Inferior parietal cortex (tissue), 1 donor: ENCODE data around the gene IL1RAPL1.
"Not testable (repeated sequence)": the region's sequence is repeated elsewhere in the genome, so short reads cannot be mapped to it uniquely, and the experiment has no call there.

Experiments
- DNase-seq: peaks from one replicate; pipeline ENCODE4 v3.0.0-alpha.2; 2016; ENCODE audit errors: extremely low spot score

IL1RAPL1 gene

DNA sequence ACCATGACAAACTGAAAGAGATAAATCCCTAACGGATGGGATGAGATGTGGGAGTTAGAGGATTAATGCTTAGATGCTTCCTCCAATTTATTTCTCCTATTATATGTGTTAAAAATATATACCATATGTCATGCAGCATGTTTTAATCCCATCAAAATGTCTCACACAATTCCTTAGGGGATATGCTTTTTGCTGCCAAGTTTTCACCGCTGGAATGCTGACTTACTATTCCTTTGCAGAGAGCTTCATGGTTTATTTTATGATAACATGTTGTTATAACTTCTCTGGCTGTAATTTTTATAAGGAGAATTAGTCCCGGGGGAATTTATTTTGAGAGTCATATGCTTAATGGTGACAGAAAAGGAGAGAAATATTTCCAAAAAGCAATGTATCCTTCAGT, 670.3 kb downstream of the IL1RAPL1 start:
- DNase-seq = no peak

- DNase-seq = no peak
Observed at GRCh38 chrX:29269390-29269789, 682.1 kb downstream of the IL1RAPL1 start.

DNA sequence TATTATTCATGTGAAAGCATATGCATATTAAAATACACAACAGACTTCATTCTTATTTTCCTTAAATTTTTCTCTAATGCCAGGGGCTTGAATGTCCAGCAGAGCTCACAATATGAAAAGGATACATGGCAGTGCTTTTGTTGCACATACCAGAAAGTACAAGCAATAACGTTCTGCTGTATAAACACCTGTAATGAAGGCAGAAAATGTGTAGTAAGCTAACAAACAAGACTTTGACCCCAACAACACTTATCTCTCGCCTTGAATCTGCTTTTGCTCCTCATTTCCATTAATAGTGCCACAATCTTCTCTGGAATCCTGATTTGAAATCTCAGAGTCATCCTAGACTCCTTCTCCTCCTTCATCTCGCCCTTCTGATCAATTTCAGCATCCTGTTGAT, 687.3 kb downstream of the IL1RAPL1 start:
- DNase-seq = no peak

DNA sequence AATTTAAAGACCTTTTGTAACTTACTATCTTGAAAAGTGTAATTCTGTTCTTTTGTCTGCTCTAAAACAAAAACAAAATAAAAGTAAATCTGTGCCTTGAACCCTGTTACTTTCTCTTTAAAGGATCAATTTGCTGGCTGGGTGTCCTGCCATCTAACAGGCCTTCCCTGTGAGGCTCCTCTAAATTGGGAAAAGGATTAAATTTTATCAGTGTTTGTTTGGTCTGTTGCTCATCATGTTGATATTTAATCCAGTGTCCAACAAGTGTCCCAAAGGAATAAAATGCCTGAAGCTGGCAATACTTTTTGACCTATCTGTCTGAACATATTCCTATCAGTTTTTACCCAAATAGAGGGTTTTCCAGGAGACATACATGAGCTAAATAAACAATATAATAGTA, 688.7 kb downstream of the IL1RAPL1 start:
- no peak for DNase-seq

GRCh38 chrX:29281078-29281742, 694.0 kb downstream of the IL1RAPL1 start:
- DNase-seq = no peak

DNA sequence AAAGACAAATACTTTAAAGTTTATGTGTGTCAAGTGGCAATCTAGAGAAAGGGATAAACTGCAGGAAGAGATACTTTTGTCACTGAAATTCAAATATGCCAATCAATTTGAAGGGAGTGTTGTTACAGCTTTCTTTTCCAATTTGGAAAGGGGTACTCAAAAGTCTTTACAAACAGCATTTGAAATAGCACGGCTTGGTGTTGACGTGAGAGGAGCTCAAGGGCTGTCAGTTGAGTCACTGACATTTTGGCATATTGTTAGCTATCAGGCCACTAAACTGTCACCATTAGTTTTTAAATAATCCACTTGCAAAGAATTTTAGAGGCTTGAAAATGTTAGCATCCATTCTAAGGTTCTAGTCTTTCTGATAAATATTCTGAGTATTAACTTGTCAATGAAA, 698.4 kb downstream of the IL1RAPL1 start:
- no peak for DNase-seq

- peak; percentile 6 for DNase-seq
Observed at GRCh38 chrX:29295987-29296680, 708.9 kb downstream of the IL1RAPL1 start.

DNA sequence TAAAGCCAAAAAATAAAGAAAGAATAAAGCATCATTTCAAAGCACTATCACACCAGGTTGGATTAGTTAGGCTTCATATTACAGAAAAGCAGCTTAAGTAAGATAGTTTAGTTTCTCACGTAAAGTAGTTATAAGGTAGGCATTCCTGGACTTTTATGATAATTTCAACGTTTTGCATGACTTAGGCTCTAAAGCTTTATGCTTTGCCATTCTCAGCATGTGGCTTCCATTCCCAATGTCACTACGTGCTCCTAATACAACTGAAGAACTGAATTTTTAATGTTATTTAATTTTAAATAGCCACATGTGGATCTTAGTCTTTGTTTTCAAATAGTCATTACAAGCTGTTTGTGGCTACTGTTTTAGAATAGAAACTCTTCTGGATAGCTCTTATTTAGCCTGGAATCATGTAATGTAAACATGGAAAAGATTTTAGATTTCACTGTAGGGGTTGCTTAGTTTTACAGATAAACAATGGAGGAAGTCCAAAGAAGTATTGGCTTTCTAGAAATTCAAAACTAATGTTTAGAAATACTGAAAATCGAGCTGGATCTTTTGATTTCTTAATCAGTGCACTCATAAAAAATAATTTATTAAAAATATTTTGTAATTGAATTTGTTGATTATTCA, 710.0 kb downstream of the IL1RAPL1 start:
- no peak for DNase-seq

DNA sequence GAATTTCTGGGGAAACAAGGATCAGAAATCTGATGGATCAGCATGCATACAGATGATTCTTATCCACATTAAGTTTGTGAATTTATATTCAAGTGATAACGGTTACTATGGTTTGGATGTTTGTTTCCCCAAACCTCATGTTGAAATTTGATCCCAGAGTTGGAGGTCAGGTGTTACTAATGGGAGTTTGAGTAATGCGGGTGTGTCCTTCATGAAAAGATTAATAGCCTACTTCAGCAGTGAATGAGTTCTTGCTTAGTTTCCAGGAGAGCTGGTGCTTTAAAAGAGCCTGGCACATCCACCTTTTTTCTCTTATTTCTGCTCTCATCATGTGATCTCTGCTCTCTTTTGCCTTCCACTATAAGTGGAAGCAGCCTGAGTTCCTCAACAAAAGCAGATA, 712.4 kb downstream of the IL1RAPL1 start:
- DNase-seq = no peak

DNA sequence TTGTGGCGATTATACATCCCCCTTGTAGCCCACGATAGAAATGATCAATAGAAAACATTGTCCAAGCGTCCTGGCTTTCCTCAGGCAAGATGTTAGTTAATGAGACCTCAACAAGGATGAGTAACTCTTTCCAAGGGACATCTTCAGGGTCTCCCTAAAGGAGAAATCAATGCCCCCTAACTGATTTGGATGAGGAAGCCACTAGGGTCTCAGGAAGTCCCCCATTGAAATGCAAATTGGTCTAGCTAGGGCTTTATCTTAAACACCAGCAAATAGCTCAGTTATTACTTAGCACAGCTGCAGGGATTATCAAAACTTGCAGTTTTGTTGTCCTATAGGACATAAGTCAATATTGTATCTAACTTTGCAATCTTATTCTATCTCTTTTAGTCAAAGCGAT, 721.5 kb downstream of the IL1RAPL1 start:
- DNase-seq = no peak

- no peak for DNase-seq
Observed at GRCh38 chrX:29315931-29316330, 728.7 kb downstream of the IL1RAPL1 start.

GRCh38 chrX:29318012-29318411, 730.8 kb downstream of the IL1RAPL1 start:
- no peak for DNase-seq

DNA sequence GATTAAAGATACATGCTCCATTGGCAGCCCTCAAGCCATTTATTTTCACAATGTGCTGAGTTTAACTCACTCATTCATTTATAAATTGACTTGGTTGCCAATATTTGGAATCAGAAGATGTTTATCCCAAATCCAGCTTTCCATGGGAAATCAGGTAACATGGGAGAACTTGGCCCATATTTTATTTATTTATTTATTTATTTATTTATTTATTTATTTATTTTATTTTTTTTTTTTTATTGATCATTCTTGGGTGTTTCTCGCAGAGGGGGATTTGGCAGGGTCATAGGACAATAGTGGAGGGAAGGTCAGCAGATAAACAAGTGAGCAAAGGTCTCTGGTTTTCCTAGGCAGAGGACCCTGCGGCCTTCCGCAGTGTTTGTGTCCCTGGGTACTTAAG, 745.2 kb downstream of the IL1RAPL1 start:
- not testable (repeated sequence) for DNase-seq

DNA sequence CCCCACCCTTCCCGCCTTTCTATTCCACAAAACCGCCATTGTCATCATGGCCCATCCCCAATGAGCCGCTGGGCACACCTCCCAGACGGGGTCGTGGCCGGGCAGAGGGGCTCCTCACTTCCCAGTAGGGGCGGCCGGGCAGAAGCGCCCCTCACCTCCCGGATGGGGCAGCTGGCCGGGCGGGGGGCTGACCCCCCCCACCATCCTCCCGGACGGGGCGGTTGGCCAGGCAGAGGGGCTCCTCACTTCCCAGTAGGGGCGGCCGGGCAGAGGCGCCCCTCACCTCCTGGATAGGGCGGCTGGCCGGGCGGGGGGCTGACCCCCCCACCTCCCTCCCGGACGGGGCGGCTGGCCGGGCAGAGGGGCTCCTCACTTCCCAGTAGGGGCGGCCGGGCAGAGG, 745.8 kb downstream of the IL1RAPL1 start:
- not testable (repeated sequence) for DNase-seq

DNA sequence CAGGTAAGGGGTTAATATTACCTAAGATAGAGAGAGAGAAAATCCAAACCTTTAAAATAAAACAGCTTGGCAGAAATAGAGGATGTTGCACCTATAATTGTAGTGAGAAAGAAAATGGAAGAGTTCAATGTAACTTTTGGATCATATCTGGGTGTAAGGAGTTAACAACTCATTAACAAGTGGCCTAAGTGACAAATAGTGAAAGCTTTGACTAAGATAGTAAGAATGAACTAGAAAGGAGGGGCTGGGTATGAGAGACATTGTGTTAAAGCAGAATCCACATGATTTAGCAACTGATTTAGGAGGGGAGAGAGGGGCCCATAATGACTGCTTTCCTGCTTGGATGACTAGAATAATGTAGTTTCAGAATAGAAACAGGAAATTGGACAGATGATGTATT, 761.0 kb downstream of the IL1RAPL1 start:
- no peak for DNase-seq

GRCh38 chrX:29359276-29359675, 772.0 kb downstream of the IL1RAPL1 start:
- DNase-seq = no peak

GRCh38 chrX:29374765-29375164, 787.5 kb downstream of the IL1RAPL1 start:
- DNase-seq = not testable (repeated sequence)

DNA sequence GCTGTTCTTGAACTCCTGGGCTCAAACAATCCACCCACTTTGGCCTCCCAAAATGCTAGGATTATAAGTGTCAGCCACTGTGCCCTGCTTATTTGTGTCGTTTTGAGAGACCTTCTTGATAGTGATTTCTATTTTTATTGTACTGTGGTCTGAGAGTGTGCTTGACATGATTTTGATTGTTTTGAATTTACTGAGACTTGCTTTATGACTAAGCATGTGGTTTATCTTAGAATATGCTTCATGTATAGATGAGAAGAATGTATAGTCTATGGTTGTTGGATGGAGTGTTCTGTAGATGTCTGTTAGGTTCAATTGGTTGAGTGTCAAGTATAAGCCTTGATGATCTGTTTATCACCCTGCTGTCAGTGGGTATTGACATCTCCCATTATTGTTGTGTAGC, 789.3 kb downstream of the IL1RAPL1 start:
- no peak for DNase-seq

GRCh38 chrX:29382811-29383210, 795.6 kb downstream of the IL1RAPL1 start:
- no peak for DNase-seq

GRCh38 chrX:29388509-29388908, 801.3 kb downstream of the IL1RAPL1 start:
- no peak for DNase-seq

GRCh38 chrX:29397506-29397905, 810.3 kb downstream of the IL1RAPL1 start:
- DNase-seq = no peak

DNA sequence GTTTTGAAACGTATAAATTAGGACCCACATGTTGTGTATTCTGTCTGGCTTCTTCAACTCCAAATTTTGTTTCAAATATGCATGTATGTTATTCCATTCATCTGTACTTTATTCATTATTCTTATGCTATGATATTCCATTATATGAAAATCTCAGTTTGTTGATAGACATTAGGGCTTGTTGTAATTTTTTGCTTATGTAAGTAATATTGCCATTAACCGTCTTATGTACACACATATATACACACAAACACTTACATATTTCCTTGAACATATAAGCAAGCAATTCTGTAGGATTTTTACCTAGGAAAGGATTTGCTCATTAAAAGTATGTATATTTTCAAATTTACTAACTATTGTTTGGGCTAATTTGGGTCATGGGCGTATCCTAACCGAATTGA, 820.1 kb downstream of the IL1RAPL1 start:
- no peak for DNase-seq
